NCI-H510A treated with DMSO at 0.1 percent for 48 hours (cell line): ENCODE measurements around the gene FGGY.
"Not testable (repeated sequence)": the region's sequence is repeated elsewhere in the genome, so short reads cannot be mapped to it uniquely, and the experiment has no call there.

Source experiments
- DNase-seq: peaks from one replicate; lab custom pipeline; 2025; lab: John Stamatoyannopoulos, UW

FGGY gene

DNA sequence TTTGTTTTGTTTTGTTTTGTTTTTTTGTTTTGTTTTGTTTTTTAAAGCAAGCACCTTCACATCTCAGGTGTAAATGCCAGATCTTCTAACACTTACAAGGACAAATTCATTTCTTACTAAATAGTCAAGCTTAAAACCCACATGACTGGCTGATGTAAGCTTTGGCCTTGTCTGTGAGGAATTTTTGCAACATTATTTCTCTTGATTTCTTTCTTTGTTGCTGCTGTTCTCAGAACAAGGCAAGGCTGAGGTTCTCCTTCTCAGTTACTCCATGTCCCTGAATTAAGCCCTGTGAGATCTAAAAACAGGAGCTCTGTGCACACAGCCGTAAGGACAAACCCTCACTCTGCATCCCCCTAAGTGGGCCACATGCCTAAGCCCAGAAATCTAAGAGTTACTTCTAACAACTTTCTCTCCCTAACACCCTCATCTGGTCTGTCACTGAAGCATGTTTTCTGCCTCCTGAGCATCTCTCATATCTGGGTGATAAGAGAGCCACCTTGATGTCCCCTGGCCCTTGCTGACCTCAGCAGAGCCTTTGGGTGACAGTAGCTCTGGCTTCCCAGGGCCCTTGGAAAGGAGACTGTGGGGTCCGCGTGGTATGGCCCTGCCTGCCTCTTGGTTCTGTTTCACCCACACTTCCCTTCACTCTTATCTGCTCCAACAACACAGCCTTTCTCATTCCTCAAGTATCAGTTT, 436.7 kb downstream of the FGGY start:
- DNase-seq: no peak

DNA sequence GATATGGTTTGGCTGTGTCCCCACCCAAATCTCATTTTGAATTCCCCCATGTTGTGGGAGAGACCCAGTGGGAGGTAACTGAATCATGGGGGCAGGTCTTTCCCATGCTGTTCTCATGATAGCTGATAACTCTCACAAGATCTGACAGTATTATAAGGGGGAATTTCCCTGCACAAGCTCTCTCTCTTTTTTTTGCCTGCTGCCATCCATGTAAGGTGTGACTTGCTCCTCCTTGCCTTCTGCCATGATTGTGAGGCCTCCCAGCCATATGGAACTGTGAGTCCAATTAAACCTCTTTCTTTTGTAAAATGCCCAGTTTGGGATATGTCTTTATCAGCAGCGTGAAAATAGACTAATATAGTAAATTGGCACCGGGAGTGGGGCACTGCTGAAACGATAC, 439.0 kb downstream of the FGGY start:
- DNase-seq: not testable (repeated sequence)

DNA sequence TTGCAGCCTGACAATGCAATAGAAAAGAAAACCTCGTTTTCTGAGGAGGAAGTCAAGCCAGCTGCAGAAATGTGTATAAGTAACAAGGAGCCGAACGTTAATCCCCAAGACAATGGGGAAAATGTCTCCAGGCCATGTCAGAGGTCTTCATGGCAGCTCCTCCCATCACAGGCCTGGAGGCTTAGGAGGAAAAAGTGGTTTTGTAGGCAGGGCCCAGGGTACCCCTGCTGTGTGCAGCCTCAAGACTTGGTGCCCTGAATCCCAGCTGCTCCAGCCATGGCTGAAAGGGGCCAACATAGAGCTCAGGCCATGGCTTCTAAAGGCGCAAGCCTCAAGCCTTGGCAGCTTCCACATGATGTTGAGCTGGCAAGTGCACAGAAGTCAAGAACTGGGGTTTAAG, 439.9 kb downstream of the FGGY start:
- no peak for DNase-seq

DNA sequence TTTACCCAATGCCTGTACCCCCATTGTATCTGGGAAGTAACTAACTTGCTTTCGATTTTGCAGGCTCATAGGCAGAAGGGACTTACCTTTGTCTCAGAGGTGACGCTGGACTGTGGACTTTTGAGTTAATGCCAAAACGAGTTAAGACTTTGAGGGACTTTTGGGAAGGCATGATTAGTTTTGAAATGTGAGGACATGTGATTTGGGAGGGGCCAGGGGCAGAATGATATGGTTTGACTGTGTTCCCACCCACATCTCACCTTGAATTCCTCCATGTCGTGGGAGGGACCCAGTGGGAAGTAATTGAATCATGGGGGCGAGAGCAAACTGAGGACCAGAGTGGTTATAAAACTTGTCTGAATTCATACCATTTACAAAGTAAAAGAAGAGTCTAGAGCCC, 440.7 kb downstream of the FGGY start:
- DNase-seq: no peak

DNA sequence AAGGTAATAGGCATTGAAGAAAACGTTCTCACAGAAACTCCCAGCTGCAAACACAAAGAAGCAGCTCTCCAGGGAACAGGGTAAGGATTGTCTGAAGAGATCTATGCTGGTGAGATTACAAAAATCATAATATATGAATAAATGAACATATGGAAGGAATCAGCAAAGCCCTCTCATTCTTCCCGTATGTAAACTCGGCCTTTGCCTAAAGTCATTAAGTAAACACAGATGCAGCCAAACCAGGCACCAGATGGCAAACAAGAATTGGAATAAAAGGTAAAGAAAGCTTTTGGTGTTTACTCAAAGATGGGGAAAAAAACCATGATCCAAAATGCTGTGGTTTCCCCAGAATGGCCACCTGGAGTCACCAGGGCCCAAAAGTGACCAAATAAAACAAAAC, 441.3 kb downstream of the FGGY start:
- DNase-seq: no peak

DNA sequence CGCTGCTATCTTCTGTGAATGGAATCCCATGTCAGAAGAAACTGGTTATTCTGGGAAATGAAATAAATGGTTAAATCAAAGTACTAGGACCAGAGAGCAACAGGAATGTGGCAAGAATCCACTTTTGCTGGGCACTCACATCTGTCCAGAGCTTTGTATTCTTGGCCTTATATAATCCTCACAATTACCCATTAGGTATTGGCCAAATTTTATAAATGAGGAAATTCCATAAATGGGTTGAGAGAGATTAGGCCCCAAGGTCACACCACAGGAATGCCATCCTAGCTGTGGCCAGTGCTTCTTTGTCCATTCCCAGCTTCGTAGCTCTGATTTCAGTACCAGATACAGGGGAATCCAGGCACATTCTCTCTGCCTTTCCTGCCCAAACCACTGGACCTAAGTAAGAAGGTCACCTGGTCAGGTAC, 441.7 kb downstream of the FGGY start:
- no peak for DNase-seq

DNA sequence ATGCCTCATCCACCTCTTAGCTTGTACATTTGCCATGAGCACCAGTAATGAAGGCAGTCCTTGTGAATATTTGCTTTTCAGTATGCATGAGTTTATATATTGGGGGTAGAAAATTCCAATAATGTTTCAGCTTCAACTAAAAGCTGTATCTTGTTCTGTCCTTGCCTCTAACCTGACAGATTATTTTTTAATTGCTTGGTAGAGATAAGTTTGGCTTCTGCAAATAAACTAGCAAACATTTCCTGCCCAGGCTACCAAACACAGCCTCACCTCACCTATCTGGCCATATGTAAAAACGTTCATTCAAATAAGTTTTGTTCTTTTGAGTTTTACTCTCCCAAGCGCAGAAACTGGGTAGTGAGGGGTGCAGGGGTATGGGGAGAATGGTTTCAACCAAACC, 442.2 kb downstream of the FGGY start:
- DNase-seq: no peak

DNA sequence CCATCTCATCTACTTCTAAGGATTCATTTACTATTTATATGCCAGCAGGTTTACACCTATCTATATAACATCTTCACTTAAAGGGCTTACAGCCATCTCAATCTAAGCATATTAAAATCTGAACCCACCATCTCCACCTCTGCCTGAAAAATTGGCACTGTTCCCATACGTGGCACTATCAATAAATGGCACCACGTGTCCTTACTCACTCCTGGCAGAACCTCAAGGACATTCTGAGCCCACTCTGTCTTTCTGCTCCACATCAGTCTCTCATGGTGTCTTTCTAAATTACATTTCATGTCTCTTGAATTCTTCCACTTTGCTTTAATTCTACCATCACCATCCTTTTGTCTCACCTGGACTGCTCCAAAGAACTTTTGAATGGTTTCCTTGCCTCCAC, 445.6 kb downstream of the FGGY start:
- no peak for DNase-seq

DNA sequence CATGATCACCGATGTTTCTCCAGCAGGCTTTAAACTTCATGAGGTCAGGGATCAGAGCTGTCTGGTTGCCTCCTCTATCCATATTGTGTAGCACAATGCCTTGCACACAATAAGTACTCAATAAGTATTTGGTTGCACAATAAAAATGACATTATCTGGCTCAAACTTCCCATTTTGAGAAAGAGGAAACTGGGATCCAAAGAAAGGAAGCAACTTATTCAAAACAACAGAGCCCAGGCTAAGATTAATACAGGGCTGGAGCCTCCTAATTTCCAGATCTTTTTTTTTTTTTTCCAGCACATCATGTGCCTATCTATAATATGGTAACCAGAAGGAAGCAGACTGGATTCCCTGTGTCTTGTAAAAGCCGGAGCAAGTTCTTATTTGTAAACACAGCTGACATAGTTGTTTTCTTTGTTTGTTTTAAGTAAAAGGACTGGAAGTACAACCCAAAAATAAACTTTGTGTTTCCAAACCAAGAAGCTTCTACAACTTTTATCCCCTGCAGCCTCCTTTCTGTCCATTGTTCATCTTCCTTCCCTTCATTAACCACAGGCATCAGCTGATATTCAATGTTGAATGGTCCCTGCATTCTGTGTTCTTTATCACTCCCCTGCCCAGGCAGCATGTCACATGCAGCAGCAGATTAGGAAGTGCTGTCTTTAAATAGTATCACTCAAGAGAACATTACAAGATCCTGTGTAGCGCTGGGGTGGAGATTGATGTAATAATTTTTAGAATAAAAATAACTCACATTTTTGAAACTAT, 446.6 kb downstream of the FGGY start:
- no peak for DNase-seq

DNA sequence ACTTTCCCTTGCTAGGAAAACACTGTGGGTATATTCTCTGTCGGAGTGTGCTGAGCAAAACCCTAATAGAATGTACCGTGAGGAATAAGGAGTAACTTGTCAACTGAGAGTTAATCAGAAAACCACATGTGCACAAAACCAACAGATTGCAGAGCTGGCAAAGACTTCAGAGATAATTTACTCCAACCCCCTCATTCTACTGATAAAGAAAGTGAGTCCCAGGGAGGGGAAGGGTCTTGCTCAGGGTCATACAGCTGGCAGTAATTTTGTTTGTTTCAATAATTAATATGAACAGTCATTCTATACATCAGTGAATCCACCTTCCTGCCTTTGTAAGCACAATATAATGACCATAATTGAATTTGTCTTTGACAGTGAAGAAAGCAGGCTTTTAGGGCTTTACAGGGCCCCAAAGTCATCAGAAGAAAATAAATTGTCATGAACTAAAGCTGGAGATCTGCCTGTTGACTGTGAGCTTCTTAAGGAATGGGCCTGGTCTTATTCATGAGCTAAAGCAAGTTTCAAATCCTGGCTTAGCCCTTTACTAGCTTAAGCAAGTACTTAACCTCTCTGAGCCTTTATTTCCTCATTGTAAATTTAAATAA, 450.6 kb downstream of the FGGY start:
- DNase-seq: no peak

DNA sequence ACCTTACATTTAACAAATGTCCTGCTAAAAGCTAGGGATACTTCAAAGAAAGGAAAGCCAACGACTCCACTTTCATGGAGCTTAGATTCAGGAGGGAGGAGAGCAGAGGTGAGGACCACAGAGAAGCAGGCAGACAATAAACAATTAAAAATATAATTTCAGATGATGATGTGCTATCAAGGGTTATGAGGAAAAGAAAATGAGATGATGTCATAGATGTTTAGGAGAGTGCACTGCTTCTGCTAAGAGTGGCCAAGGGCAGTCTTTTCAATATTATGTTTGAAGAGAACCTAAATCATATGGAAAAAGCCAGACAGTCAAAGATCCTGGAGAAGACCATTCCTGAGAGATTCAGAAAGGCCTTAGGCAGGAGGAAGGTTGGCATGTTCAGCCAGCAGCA, 451.2 kb downstream of the FGGY start:
- no peak for DNase-seq

DNA sequence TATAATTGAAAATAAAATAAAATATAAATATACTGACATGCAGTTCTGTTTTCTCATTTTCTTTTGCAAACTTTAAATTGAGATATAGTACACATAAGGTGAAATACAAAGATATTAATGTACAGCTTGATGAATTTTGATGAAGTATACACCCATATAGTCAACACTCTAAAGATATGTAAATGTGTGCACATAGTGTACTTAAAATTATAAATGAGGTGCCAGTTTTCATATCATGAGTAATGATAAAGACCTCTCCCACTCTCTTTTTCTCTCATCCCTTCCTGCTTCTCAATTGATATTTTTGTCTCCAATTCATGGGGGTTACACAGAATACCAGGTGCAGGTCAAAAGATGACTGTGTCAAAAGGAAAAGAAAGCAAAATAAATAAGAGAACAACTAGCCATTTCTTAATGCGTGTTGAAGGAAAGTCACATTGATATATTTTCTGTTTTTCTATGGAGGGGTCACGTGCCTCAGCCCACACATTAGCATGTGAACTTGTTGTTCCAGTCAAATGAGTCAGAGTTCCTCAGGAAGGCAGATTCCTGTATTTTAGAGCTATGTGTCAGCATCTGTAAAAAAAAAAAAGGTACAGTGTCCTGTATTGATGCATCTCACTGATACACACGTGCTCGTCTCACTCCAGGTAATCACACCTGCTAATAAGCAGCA, 453.6 kb downstream of the FGGY start:
- DNase-seq: no peak

DNA sequence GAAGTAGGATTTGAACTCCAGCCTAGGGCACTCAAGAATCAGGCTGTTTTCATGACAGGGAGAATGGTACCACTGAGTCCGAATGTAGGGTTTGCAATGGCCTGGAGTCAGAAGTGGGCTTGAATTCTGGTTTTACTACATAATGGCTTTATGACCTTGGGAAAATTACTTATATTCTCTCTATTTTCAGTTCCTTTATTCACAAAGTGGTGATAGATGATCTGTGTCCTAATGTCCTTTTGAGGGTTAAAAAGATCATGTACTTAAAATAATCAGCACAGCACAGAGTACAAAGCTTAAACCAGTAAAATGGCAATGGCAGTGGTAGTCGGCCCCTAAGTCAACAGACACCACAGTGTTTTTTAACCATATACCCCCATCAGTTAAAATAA, 454.1 kb downstream of the FGGY start:
- no peak for DNase-seq

DNA sequence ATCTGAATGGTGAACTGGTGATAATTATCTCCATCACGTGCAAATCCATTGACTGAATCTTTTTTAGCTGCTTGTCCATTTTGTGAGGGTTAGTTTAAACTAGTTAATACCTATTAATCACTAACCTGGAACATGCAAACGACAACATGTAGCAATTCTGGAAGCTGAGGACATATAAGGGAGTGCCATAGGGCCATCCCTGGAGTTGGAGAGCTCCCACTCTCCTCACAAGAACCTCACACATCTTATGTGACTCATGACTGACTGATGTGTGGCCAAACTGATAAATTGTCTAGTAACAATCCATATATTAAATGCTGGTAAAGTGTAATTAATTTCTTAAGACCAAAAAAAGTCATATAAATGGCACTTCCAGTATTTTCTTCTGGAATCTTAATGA, 454.9 kb downstream of the FGGY start:
- DNase-seq: no peak

DNA sequence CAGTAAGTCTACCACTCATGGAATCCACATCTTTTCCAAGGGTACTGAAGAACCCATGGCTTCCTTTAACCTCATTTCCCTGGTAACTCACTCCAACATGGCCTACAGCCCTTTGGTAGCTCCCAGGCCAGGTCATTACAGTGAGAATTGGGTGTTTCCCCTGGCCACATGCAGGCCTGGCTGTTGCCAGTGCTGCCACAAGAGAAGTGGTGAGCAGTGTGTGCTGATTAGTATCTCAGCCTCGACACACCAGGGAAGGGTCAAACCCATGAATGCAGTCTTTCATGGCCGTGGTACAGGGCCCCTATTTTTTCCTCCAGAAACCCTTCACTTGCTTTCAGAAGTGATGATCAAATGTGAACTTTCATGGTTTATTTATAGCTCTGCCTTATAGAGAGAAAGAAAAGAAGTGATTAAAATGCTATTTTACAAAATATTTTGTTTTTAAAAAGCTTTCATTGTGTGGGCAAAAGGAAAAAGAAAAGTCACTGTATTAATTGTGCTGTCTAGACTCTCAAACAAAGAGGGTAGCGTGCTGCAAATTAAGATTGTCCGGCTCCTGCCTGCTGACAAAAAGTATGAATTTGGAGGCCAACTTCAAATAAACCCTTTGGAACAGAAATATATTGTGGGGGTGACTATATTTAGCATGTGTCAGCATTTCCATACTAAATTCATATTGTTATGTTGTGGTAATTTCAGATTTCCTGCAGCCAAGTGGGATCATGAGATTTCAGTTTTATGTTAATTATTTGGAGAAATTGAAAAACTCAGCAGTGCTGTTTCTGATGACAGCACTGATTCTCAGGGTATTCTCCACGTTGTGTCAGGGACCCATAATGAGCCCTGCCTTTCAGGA, 455.9 kb downstream of the FGGY start:
- DNase-seq: no peak

DNA sequence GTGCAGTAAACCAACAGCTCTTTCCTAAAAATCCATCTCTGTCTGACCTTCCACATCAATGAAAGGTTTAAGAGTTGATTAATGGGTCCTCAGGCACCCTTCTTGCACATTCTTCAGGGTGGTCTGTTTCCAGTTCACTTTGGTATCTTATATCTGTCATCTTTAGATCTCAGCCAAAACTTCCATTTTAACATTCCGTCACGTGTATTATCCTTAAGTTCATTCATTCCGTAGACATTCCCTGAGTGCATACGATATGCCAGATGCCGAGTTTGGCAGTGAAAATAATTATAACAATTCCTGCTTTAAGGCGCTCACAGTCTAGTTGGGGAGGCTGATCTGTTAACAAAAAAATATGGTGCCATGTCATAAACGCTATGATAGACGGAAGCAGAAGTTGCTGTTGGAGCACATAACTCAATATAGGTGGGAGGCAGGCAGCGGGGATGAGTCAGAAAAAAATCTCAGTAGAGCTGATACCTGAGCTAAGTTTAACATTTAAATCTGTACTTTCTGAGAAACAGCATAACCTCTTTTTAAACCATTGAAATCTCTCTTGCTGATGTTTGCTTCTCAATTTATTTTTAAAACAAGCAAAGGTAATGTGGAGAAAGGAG, 458.3 kb downstream of the FGGY start:
- DNase-seq: no peak

DNA sequence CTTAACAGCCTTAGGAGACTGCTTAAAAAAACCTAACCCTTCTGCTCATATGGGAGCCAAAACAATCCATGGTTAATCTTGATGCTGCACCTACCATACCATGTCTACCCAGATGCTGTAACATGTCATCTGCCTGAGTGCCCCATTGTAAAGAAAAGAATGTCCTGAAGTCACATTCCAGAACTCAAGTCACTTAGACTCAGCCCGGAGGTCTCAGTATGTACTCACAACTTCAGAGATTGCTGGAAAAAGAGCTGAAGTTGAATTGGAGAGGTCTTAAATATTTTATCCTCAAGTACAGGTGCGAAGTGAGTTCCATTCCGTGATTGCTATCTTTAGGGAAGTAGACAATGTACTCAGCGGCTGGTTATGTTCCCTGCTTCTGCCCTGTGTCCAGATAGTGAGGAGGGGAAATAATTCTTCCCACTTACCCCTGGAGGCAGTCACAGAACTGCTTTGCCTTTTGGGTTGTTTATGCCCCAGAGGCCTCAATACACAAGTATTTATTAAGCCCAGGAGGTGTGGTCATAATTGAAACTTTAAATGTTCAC, 460.4 kb downstream of the FGGY start:
- DNase-seq: no peak

DNA sequence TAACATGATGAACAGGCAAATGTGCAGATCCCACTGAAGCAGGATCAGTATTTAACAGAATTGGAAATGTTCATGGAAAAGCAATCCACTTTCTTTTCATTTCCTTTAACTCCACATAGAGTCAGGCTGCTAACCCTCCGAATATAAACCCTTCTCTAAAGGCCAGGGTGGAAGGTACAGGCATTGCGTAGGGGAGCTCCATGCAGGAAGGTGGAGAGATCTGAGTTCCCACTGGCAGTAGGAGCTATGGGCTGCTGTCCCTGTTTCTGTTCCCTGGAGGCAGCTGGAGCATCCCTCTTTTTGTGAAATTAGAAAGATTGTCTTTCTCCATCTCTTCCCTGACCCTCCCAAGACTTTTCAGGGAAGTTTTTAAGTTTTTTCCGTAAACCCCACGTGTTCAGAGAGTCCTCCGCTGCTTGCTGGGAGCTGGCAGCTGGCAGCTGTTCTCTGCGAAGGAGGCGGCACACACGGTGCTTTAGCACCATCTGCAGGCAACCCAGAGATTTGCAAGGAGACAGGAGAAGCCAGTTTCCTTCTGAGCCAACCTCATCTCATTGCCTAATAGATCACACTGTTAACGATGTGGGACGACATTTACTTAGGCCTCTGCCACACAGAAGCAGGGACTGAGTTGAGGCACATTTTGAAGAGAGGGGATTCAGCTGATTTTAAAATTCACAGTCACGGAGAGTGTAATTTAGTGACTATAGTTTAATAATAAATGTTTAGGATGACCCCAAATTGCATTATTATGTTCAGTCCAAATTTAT, 462.4 kb downstream of the FGGY start:
- peak; percentile 95 for DNase-seq

DNA sequence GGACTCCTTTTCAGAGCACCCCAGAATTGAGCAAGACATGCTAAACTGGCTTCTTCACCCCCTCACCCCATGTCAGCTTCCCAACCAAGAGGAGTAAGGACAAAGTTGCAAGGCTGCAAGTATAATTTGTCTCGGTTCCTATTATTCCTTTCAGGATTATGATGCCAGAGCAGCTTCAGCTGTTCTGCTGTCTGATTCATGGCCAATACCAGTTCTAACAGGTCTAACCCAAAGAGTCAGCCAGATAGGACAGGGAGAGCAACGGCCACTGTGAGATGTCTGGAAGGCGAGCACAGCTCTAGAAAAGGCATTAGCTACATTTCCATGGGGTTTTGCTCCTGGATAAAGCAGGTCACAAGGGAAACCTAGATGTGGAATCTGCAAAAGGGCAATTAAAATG, 464.5 kb downstream of the FGGY start:
- no peak for DNase-seq

DNA sequence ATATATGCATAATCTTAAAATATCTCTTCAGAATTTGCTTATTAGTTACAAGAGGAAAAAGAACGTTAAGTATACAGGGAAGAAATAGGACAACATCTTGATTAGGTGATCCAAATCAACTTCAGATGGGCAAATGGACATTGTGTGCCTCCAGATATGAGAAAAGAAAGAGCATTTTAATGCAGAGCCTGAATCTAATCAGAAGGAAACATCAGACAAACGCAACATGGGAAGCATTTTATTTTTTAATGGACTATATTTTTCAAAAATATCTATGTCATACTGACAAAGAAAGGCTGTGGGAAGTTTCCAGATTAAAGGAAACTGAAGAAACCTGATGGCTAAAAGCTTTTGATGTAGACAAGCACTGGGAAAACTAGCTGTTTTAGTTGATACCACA, 466.5 kb downstream of the FGGY start:
- no peak for DNase-seq
